Measurements from ENCODE around the gene MTA1.

Gene MTA1

GRCh38 chr14:105418269-105419194, 1.1 kb upstream of the MTA1 start:
- H3K27me3 ChIP-seq (ENCODE audit: control insufficient read depth, low read length): peaks cover 23% of the 10 kb centered on the region
- no peaks in the 10 kb centered on the region; the same call in 1 of the 2 replicates for H3F3A ChIP-seq (ENCODE audit: control insufficient read depth, insufficient read depth)
- no peak overlapping the region for H3K27ac ChIP-seq (ENCODE audit: low read depth, low read length)
- H3K9me3 ChIP-seq (ENCODE audit: control insufficient read depth, insufficient read depth, low read length): no peaks in the 10 kb centered on the region
- no peaks in the 10 kb centered on the region for H3K9me2 ChIP-seq (replicated peaks; ENCODE audit: control insufficient read depth, low read length)
- H3K79me2 ChIP-seq (ENCODE audit: control insufficient read depth, low read length): peaks cover 38% of the 10 kb centered on the region
- peaks cover 12% of the 10 kb centered on the region; the same call in 1 of the 2 replicates for H4K20me1 ChIP-seq (ENCODE audit: control insufficient read depth, insufficient read depth, low read depth, low read length)
- TF ChIP-seq EZH2phosphoT487 (IDR thresholded peaks at IDR 0.05; ENCODE audit: borderline replicate concordance, low read length) (no peak), CTCF (IDR thresholded peaks at IDR 0.05; ENCODE audit: low read depth, low read length, poor library complexity, severe bottlenecking) (no peak)
- H3K36me3 ChIP-seq (ENCODE audit: control insufficient read depth, low read length): peaks cover 26% of the 10 kb centered on the region
- peak overlapping the region; percentile 85 for H3K4me3 ChIP-seq (ENCODE audit: low read length)
- peak overlapping the region; percentile 92 for H3K4me2 ChIP-seq (ENCODE audit: low read length)
- peaks cover 36% of the 10 kb centered on the region for H3K4me1 ChIP-seq (ENCODE audit: control insufficient read depth, low read length)

GRCh38 chr14:105420101-105420973, 710 bp downstream of the MTA1 start:
- Histone ChIP-seq H3F3A (ENCODE audit: control insufficient read depth, insufficient read depth) (no peaks in the 10 kb centered on the region; the same call in 1 of the 2 replicates), H3K79me2 (ENCODE audit: control insufficient read depth, low read length) (peaks cover 56% of the 10 kb centered on the region), H3K27me3 (ENCODE audit: control insufficient read depth, low read length) (peaks cover 6% of the 10 kb centered on the region; the same call in 1 of the 2 replicates), H4K20me1 (ENCODE audit: control insufficient read depth, insufficient read depth, low read depth, low read length) (peaks cover 12% of the 10 kb centered on the region; the same call in 1 of the 2 replicates), H3K36me3 (ENCODE audit: control insufficient read depth, low read length) (peaks cover 40% of the 10 kb centered on the region), H3K4me1 (ENCODE audit: control insufficient read depth, low read length) (peaks cover 27% of the 10 kb centered on the region), H3K9me3 (ENCODE audit: control insufficient read depth, insufficient read depth, low read length) (no peaks in the 10 kb centered on the region), H3K4me2 (ENCODE audit: low read length) (peak overlapping the region; percentile 94), H3K4me3 (ENCODE audit: low read length) (peak overlapping the region; percentile 77), H3K27ac (ENCODE audit: low read depth, low read length) (peak overlapping the region; percentile 2), H3K9me2 (replicated peaks; ENCODE audit: control insufficient read depth, low read length) (no peaks in the 10 kb centered on the region)
- TF ChIP-seq EZH2phosphoT487 (IDR thresholded peaks at IDR 0.05; ENCODE audit: borderline replicate concordance, low read length): no peak
- TF ChIP-seq CTCF (IDR thresholded peaks at IDR 0.05; ENCODE audit: low read depth, low read length, poor library complexity, severe bottlenecking): no peak

- TF ChIP-seq CTCF (IDR thresholded peaks at IDR 0.05; ENCODE audit: low read depth, low read length, poor library complexity, severe bottlenecking) (no peak), EZH2phosphoT487 (IDR thresholded peaks at IDR 0.05; ENCODE audit: borderline replicate concordance, low read length) (no peak)
- Histone ChIP-seq H3K4me1 (ENCODE audit: control insufficient read depth, low read length) (peaks cover 27% of the 10 kb centered on the region), H3K4me2 (ENCODE audit: low read length) (peak overlapping the region; percentile 94), H3K27ac (ENCODE audit: low read depth, low read length) (peak overlapping the region; percentile 2), H3K9me3 (ENCODE audit: control insufficient read depth, insufficient read depth, low read length) (no peaks in the 10 kb centered on the region), H3K36me3 (ENCODE audit: control insufficient read depth, low read length) (peaks cover 44% of the 10 kb centered on the region), H3K9me2 (replicated peaks; ENCODE audit: control insufficient read depth, low read length) (no peaks in the 10 kb centered on the region), H3K4me3 (ENCODE audit: low read length) (peak overlapping the region; percentile 77), H3K27me3 (ENCODE audit: control insufficient read depth, low read length) (peaks cover 6% of the 10 kb centered on the region; the same call in 1 of the 2 replicates), H3F3A (ENCODE audit: control insufficient read depth, insufficient read depth) (no peaks in the 10 kb centered on the region), H4K20me1 (ENCODE audit: control insufficient read depth, insufficient read depth, low read depth, low read length) (peaks cover 12% of the 10 kb centered on the region; the same call in 1 of the 2 replicates), H3K79me2 (ENCODE audit: control insufficient read depth, low read length) (peaks cover 64% of the 10 kb centered on the region)
Measured at GRCh38 chr14:105420974-105421674, 1.5 kb downstream of the MTA1 start.
